Measurements from ENCODE around the gene KLHL17.

Gene KLHL17

DNA sequence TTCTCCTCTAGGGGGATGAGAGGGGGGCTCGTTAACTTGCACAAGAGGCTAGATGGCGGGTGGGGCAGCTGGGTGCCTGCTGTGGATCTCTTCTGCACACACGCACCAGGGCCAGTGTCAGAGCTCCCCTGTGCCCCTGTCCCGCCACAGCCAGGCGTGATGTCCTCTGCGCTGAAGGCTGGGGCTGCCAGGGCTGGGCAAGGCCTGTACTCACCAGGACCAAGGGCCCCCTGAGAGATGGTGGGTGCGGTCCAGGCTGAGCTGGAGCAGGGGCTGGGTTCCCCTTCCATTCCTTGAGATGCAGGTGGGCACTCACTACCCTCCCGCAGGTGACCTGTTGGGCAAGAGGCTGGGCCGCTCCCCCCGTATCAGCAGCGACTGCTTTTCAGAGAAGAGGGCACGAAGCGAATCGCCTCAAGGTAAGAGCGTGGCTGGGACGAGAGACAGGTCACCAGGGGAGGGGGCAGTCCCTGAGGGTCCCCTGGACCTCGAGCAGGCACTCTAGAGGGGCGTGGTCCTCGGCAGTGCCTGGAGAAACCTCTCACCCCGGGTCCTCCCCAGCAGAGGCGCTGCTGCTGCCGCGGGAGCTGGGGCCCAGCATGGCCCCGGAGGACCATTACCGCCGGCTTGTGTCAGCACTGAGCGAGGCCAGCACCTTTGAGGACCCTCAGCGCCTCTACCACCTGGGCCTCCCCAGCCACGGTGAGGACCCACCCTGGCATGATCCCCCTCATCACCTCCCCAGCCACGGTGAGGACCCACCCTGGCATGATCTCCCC is 21.5 kb upstream of the KLHL17 start:
- TF ChIP-seq YY1 (IDR thresholded peaks at IDR 0.05; ENCODE audit: low read depth) (no peak), TAF1 (IDR thresholded peaks at IDR 0.05; ENCODE audit: low read depth) (no peak), NFIC (IDR thresholded peaks at IDR 0.05) (no peak), FOXM1 (IDR thresholded peaks at IDR 0.05; ENCODE audit: borderline replicate concordance, low read depth) (no peak), RAD21 (IDR thresholded peaks at IDR 0.05; ENCODE audit: low read depth) (no peak), CREB1 (IDR thresholded peaks at IDR 0.05; ENCODE audit: low read depth) (no peak), TEAD4 (IDR thresholded peaks at IDR 0.05) (no peak)
- TF ChIP-seq, protein P1, sequence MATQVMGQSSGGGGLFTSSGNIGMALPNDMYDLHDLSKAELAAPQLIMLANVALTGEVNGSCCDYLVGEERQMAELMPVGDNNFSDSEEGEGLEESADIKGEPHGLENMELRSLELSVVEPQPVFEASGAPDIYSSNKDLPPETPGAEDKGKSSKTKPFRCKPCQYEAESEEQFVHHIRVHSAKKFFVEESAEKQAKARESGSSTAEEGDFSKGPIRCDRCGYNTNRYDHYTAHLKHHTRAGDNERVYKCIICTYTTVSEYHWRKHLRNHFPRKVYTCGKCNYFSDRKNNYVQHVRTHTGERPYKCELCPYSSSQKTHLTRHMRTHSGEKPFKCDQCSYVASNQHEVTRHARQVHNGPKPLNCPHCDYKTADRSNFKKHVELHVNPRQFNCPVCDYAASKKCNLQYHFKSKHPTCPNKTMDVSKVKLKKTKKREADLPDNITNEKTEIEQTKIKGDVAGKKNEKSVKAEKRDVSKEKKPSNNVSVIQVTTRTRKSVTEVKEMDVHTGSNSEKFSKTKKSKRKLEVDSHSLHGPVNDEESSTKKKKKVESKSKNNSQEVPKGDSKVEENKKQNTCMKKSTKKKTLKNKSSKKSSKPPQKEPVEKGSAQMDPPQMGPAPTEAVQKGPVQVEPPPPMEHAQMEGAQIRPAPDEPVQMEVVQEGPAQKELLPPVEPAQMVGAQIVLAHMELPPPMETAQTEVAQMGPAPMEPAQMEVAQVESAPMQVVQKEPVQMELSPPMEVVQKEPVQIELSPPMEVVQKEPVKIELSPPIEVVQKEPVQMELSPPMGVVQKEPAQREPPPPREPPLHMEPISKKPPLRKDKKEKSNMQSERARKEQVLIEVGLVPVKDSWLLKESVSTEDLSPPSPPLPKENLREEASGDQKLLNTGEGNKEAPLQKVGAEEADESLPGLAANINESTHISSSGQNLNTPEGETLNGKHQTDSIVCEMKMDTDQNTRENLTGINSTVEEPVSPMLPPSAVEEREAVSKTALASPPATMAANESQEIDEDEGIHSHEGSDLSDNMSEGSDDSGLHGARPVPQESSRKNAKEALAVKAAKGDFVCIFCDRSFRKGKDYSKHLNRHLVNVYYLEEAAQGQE (IDR thresholded peaks at IDR 0.05; ENCODE audit: low read depth), result no peak
- TF ChIP-seq, protein P2, sequence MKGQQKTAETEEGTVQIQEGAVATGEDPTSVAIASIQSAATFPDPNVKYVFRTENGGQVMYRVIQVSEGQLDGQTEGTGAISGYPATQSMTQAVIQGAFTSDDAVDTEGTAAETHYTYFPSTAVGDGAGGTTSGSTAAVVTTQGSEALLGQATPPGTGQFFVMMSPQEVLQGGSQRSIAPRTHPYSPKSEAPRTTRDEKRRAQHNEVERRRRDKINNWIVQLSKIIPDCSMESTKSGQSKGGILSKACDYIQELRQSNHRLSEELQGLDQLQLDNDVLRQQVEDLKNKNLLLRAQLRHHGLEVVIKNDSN (IDR thresholded peaks at IDR 0.05), result no peak

DNA sequence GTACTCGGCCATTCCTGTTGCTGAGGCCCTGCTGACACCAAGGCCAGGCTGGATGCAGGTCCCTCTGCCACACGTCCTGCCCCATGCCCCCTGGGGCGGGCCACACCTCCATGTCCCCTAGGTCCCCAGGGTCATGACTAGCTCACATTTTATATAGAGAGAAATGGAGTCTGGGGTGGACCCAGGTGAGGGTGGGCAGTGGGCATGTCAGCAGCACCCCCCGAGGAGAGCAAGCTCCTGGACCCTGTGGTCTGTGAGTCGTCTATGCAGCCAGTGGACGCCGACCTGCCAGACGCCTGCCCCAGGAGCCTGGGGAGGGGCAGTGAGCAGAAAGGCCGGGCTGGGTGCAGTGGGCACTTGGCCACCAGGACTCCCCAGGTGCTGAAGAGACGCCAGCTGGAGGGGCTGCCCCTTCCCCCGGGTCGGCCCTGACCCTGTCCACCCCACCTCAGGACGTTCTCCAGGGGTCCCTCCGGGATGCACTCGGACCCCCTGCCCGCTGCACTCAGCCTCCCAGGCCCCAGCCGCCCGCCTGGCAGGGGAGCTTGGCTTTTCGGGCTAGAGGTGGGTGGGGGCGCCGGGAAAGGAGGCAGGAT is 20.8 kb upstream of the KLHL17 start:
- TF ChIP-seq YY1 (IDR thresholded peaks at IDR 0.05; ENCODE audit: low read depth) (no peak), FOXM1 (IDR thresholded peaks at IDR 0.05; ENCODE audit: borderline replicate concordance, low read depth) (no peak), TCF12 (IDR thresholded peaks at IDR 0.05; ENCODE audit: low read depth) (no peak), TAF1 (IDR thresholded peaks at IDR 0.05; ENCODE audit: low read depth) (no peak), NFIC (IDR thresholded peaks at IDR 0.05) (no peak), RAD21 (IDR thresholded peaks at IDR 0.05; ENCODE audit: low read depth) (no peak), CREB1 (IDR thresholded peaks at IDR 0.05; ENCODE audit: low read depth) (no peak)
- TF ChIP-seq, protein P2 (IDR thresholded peaks at IDR 0.05), result no peak

DNA sequence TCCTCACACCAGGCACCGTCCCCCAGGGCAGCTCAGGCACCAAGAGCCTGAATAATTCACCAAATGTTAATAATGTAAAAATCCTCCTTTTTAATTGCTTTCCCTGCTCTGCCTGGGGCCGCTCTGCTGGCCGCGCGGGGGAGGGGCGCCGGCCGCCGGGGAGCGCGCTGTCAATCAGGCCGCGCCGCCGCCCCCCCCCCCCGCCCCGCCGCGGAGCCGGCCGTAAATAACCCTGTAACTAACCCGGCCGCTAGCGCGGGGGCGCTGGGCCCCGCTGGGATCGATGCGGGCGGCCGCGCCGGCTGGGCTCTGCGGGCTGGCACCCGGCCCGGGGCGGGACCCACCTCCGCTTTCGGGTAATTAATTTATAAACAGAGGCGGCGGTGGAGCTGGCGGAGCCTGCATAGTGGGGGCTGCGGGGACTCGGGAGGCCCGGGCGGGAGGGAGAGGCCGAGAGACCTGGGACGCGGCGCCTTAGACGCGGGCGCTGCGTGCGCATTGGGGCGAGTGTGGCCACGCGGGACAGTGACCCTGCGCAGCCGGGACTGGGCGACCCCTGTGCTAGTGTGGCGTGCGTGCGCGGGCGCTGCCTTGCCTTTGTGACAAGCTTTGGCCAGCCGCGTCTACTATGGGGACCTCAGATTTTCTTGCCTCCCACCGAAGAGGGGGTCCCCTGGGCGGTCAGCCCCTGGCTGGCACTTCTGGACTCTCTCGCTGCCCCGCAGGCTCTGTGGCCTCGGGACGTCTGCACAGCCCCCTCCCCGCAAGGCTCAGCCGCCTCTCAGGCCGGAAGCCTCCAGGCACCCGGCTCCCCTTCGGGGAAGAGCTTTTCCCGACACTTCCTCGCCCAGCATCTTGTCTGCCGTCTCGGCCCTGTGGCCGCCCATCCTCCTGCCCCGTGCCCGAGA is 20.0 kb upstream of the KLHL17 start:
- TF ChIP-seq TCF12 (IDR thresholded peaks at IDR 0.05; ENCODE audit: low read depth) (peak; percentile 87; the same call in 1 of the 2 replicates), RAD21 (IDR thresholded peaks at IDR 0.05; ENCODE audit: low read depth) (no peak), EP300 (IDR thresholded peaks at IDR 0.05; ENCODE audit: borderline replicate concordance) (peak; percentile 66), CEBPB (IDR thresholded peaks at IDR 0.05) (peak; percentile 13; the same call in 1 of the 2 replicates), FOXM1 (IDR thresholded peaks at IDR 0.05; ENCODE audit: borderline replicate concordance, low read depth) (no peak), TAF1 (IDR thresholded peaks at IDR 0.05; ENCODE audit: low read depth) (no peak), TEAD4 (IDR thresholded peaks at IDR 0.05) (peak; percentile 45; the same call in 1 of the 2 replicates), CREB1 (IDR thresholded peaks at IDR 0.05; ENCODE audit: low read depth) (no peak), EGR1 (IDR thresholded peaks at IDR 0.05) (peak; percentile 92), ZBTB7A (IDR thresholded peaks at IDR 0.05; ENCODE audit: low read depth) (peak; percentile 69; the same call in 1 of the 2 replicates), YY1 (IDR thresholded peaks at IDR 0.05; ENCODE audit: low read depth) (no peak), NFIC (IDR thresholded peaks at IDR 0.05) (peak; percentile 93)
- TF ChIP-seq, protein P1 (IDR thresholded peaks at IDR 0.05; ENCODE audit: low read depth), result no peak
- TF ChIP-seq, protein P3, sequence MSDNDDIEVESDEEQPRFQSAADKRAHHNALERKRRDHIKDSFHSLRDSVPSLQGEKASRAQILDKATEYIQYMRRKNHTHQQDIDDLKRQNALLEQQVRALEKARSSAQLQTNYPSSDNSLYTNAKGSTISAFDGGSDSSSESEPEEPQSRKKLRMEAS (IDR thresholded peaks at IDR 0.05), result no peak
- TF ChIP-seq, protein P2 (IDR thresholded peaks at IDR 0.05), result no peak

DNA sequence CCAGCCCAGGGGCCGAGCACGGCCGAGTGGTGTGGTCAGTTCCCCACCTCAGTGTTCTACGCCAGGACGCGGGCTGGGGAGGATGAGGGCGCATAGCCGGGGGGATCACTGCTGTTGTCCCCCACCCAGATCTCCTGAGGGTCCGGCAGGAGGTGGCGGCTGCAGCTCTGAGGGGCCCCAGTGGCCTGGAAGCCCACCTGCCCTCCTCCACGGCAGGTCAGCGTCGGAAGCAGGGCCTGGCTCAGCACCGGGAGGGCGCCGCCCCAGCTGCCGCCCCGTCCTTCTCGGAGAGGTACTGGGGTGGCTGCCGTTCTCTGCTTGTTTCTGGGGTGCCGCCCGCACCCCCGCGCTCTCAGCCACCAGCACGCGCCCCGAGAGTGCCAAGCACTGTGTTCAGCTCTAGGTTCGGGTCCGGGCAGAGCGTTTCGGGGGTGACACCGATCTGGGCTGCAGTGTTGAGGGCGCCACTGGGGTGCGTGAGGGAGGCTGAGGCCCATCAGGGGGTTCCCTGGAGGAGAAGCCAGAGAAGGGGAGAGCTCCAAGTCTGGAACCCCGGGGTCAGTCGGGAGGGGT is 19.3 kb upstream of the KLHL17 start:
- no peak for TF ChIP-seq NFIC (IDR thresholded peaks at IDR 0.05)
- TF ChIP-seq, protein P3 (IDR thresholded peaks at IDR 0.05), result 0 out of 2 replicates have a peak, but pooled peaks have one; percentile 9

Data from Ishikawa (cell line).